ENCODE measurements around the gene IL17C. TPM values are rescaled to one million over a fixed set of nuclear protein-coding genes. Genes with fewer than 3 reads are reported as not detected.

IL17C gene
- not detected in 2 replicates for total RNA-seq

GRCh38 chr16:88638323-88639230 is at the start of gene IL17C:
TSS of gene IL17C (plus strand) at chr16:88638572. CDS start at chr16:88638642, 70 bp downstream.

GRCh38 chr16:88650749-88651275 is 12.4 kb downstream of the IL17C start, which contains the start of gene CYBA:
TSS of gene CYBA (minus strand) at chr16:88651053. CDS start at chr16:88651013, 40 bp downstream.

GRCh38 chr16:88662843-88663606 is 24.7 kb downstream of the IL17C start, which contains the start of gene MVD:
TSS of gene MVD (minus strand) at chr16:88663091. CDS start at chr16:88663080, 11 bp downstream.

GRCh38 chr16:88686439-88687253 is 48.3 kb downstream of the IL17C start, which contains the start of gene SNAI3:
TSS of gene SNAI3 (minus strand) at chr16:88686507. CDS start at chr16:88686406, 101 bp downstream.

Other genes with a start within 250 kb of the IL17C start
- 1.5 and 2.2 TPM in 2 replicates for gene ZFPM1, start 185.3 kb upstream of the IL17C start, total RNA-seq
- gene ZC3H18, start 68.2 kb upstream of the IL17C start, total RNA-seq, result 12.9 and 21.3 TPM in 2 replicates
- 31.6 and 59.8 TPM in 2 replicates for gene CYBA, start 12.5 kb downstream of the IL17C start, total RNA-seq
- gene MVD, start 24.5 kb downstream of the IL17C start, total RNA-seq, result 123 and 139 TPM in 2 replicates
- gene SNAI3, start 47.9 kb downstream of the IL17C start, total RNA-seq, result not detected in 2 replicates
- gene RNF166, start 67.8 kb downstream of the IL17C start, total RNA-seq, result 8.5 and 12.7 TPM in 2 replicates
- gene CTU2, start 67.9 kb downstream of the IL17C start, total RNA-seq, result 20.6 and 29.5 TPM in 2 replicates
- 213 and 214 TPM in 2 replicates for gene PIEZO1, start 146.6 kb downstream of the IL17C start, total RNA-seq
- 16.5 and 27.0 TPM in 2 replicates for gene CDT1, start 165.2 kb downstream of the IL17C start, total RNA-seq
- gene APRT, start 173.4 kb downstream of the IL17C start, total RNA-seq, result 72.3 and 102 TPM in 2 replicates
- gene GALNS, start 218.4 kb downstream of the IL17C start, total RNA-seq, result 25.4 and 30.5 TPM in 2 replicates
- gene TRAPPC2L, start 218.6 kb downstream of the IL17C start, total RNA-seq, result 54.9 and 66.1 TPM in 2 replicates
- not detected in 2 replicates for gene PABPN1L, start 228.1 kb downstream of the IL17C start, total RNA-seq

Data from subcutaneous preadipocyte (primary cell).